HepG2 (cell line): ENCODE data around the gene NEU1. TPM values are rescaled to one million over a fixed set of nuclear protein-coding genes. Genes with fewer than 3 reads are reported as not detected.

ENCODE experiments used
- FLYWCH1 ChIP-seq: sonication (generic); formaldehyde crosslinking; IDR thresholded peaks from 2 replicates; pipeline ENCODE4 v1.8.1; 2023; ENCODE audit warnings: mild to moderate bottlenecking, missing genetic modification reagents
- FOXA3 ChIP-seq: IDR thresholded peaks from 2 replicates; pipeline ENCODE4 v1.6.1; 2016; ENCODE audit warnings: missing genetic modification reagents, missing compliant biosample characterization
- GATAD2A ChIP-seq: IDR thresholded peaks from 2 replicates; pipeline ENCODE4 v1.6.1; 2016
- IRX3 ChIP-seq: sonication (generic); formaldehyde crosslinking; IDR thresholded peaks from 2 replicates; pipeline ENCODE4 v1.8.1; 2023; ENCODE audit warnings: mild to moderate bottlenecking, low read depth, missing genetic modification reagents, borderline replicate concordance
- NCOA5 ChIP-seq: sonication (generic); formaldehyde crosslinking; IDR thresholded peaks from 2 replicates; pipeline ENCODE4 v1.4.0; 2020; ENCODE audit warnings: missing genetic modification reagents
- NKX3-1 ChIP-seq: sonication (generic); formaldehyde crosslinking; IDR thresholded peaks from 2 replicates; pipeline ENCODE4 v1.5.0; 2020; ENCODE audit warnings: missing genetic modification reagents
- REST ChIP-seq, 2 experiments: IDR thresholded peaks; 2 replicates each; pipeline ENCODE4 v1.6.1; 2011 to 2012; ENCODE audit warnings: low read length in 2 of 2, borderline replicate concordance in 1 of 2, low read depth in 1 of 2, mild to moderate bottlenecking in 1 of 2, moderate library complexity in 1 of 2
- RFX5 ChIP-seq: IDR thresholded peaks from 2 replicates; pipeline ENCODE4 v1.6.1; 2011; ENCODE audit warnings: low read depth, low read length, improper control_type of control experiment
- RXRA ChIP-seq: sonication (generic); formaldehyde crosslinking; IDR thresholded peaks from 2 replicates; pipeline ENCODE4 v1.5.1; 2020; ENCODE audit warnings: missing genetic modification reagents
- SMC3 ChIP-seq: IDR thresholded peaks from 2 replicates; pipeline ENCODE4 v1.6.1; 2011; ENCODE audit warnings: low read length, improper control_type of control experiment
- SMYD3 ChIP-seq: sonication (generic); formaldehyde crosslinking; IDR thresholded peaks from 2 replicates; pipeline ENCODE4 v1.8.1; 2023; ENCODE audit warnings: mild to moderate bottlenecking, missing genetic modification reagents
- TCF12 ChIP-seq, 2 experiments: fragments of 450-650 bp in 1 of 2; sonication (generic) in 1 of 2; formaldehyde crosslinking in 1 of 2; IDR thresholded peaks; 2 replicates each; pipeline versions ENCODE4 v1.6.1 to v1.8.0; 2017 to 2022; ENCODE audit warnings: antibody characterized with exemption in 1 of 2, mild to moderate bottlenecking in 1 of 2, missing genetic modification reagents in 1 of 2, moderate library complexity in 1 of 2
- ZFP37 ChIP-seq: sonication (generic); formaldehyde crosslinking; IDR thresholded peaks from 2 replicates; pipeline ENCODE4 v1.4.0; 2020; ENCODE audit warnings: missing genetic modification reagents, borderline replicate concordance
- ZFYVE20 ChIP-seq: sonication (generic); formaldehyde crosslinking; IDR thresholded peaks from 2 replicates; pipeline ENCODE4 v1.8.0; 2023; ENCODE audit warnings: low read depth, mild to moderate bottlenecking, moderate library complexity, missing genetic modification reagents, borderline replicate concordance
- ZNF441 ChIP-seq: sonication (generic); formaldehyde crosslinking; IDR thresholded peaks from 2 replicates; pipeline ENCODE4 v1.7.0; 2021; ENCODE audit warnings: missing genetic modification reagents, borderline replicate concordance
- ZNF598 ChIP-seq: sonication (generic); formaldehyde crosslinking; IDR thresholded peaks from 2 replicates; pipeline ENCODE4 v1.5.1; 2020; ENCODE audit warnings: mild to moderate bottlenecking, missing genetic modification reagents, borderline replicate concordance
- ZNF746 ChIP-seq: sonication (generic); formaldehyde crosslinking; IDR thresholded peaks from 2 replicates; pipeline ENCODE4 v1.8.0; 2022; ENCODE audit warnings: mild to moderate bottlenecking, missing genetic modification reagents
- ZNF883 ChIP-seq: sonication (generic); formaldehyde crosslinking; IDR thresholded peaks from 2 replicates; pipeline ENCODE4 v1.5.1; 2020; ENCODE audit warnings: mild to moderate bottlenecking, missing genetic modification reagents; ENCODE audit errors: not compliant biosample characterization
- ZSCAN31 ChIP-seq: sonication (generic); formaldehyde crosslinking; IDR thresholded peaks from 2 replicates; pipeline ENCODE4 v1.5.0; 2020; ENCODE audit warnings: low read depth, mild to moderate bottlenecking, missing genetic modification reagents
- polyA plus RNA-seq, 8 experiments: library from polyadenylated mRNA; depleted of rRNA in 3 of 8; stranded (reverse) in 7 of 8; unstranded in 1 of 8; fragments of >200 nt; fragmentation: Illumina TruSeq in 4 of 8; extraction: Trizol in 4 of 8; gene quantifications; 2 replicates each; pipeline versions ENCODE4 v1.2.1 to v1.2.3, GENCODE V29; 2011 to 2016; ENCODE audit warnings: low read depth in 4 of 8, missing spikeins in 1 of 8, mixed read lengths in 1 of 8; ENCODE audit not compliant: insufficient read depth in 1 of 8
- total RNA-seq, 5 experiments: library from RNA; depleted of rRNA; stranded (reverse); fragments of >200 nt; fragmentation: Illumina TruSeq; extraction: Trizol; gene quantifications; 2 replicates each; pipeline ENCODE4 v1.2.3, GENCODE V29; 2016; ENCODE audit warnings: low read depth in 1 of 5
- TF ChIP-seq, protein P1 (sequence below): sonication (generic); formaldehyde crosslinking; IDR thresholded peaks from 2 replicates; pipeline ENCODE4 v1.4.0; 2020; ENCODE audit warnings: missing genetic modification reagents
- TF ChIP-seq, protein P2 (sequence below): sonication (generic); formaldehyde crosslinking; IDR thresholded peaks from 2 replicates; pipeline ENCODE4 v1.4.0; 2020; ENCODE audit warnings: missing genetic modification reagents

NEU1 gene
- total and polyA plus RNA-seq, 2 of the 13 experiments (the other 11 are each of a cell fraction or from before 2014, with no cell fraction given): 215 to 297 TPM

DNA sequence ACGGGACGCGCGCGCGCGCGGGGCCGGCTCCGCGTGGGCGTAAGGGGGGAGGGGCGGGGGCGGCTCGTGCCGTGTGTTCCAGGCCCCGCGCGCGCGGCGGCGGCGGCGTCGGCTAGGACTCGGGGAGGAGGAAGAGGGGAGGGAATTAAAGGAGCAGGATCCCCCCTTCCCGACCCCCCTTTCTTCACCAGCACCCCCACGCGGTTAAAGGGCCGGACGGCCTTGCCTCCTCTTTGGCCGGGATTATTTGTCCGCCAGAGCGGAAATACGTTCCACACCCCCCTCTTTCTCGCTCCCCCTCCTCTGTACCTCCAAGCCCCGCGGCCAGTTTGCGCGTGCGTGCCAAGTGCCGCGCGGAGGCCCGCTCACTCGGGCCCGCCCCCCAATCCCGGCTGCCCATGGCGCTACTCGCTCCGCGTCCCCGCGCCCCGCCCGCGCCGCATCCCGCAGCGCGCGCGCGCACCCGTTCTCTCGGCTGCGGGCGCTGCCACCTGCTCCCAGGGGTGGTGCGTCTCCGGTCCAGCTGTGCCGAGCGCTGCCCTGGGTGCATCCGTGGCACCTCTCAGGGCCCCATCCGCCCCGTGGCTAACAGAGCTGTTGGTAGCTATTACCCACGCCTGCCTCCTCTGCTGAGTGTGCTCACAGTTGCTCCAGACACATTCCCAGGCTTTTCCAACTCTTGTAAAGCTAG is 39.5 kb upstream of the NEU1 start, which contains the start of gene ZBTB12 (continued):
- no peak for TF ChIP-seq ZNF598 (CRISPR knock-in tag)
- no peak for TF ChIP-seq FLYWCH1 (CRISPR knock-in tag)
- TF ChIP-seq ZSCAN31 (CRISPR knock-in tag): no peak; the same call in 1 of the 2 replicates
- TF ChIP-seq NCOA5 (CRISPR knock-in tag): no peak
- peak; percentile 86; the same call in 1 of the 2 replicates for TF ChIP-seq ZNF746 (CRISPR knock-in tag)
- TF ChIP-seq ZFYVE20 (CRISPR knock-in tag): no peak
- TF ChIP-seq, protein P1, sequence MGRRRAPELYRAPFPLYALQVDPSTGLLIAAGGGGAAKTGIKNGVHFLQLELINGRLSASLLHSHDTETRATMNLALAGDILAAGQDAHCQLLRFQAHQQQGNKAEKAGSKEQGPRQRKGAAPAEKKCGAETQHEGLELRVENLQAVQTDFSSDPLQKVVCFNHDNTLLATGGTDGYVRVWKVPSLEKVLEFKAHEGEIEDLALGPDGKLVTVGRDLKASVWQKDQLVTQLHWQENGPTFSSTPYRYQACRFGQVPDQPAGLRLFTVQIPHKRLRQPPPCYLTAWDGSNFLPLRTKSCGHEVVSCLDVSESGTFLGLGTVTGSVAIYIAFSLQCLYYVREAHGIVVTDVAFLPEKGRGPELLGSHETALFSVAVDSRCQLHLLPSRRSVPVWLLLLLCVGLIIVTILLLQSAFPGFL (CRISPR knock-in tag): peak; percentile 76; the same call in 1 of the 2 replicates
- TF ChIP-seq, protein P2, sequence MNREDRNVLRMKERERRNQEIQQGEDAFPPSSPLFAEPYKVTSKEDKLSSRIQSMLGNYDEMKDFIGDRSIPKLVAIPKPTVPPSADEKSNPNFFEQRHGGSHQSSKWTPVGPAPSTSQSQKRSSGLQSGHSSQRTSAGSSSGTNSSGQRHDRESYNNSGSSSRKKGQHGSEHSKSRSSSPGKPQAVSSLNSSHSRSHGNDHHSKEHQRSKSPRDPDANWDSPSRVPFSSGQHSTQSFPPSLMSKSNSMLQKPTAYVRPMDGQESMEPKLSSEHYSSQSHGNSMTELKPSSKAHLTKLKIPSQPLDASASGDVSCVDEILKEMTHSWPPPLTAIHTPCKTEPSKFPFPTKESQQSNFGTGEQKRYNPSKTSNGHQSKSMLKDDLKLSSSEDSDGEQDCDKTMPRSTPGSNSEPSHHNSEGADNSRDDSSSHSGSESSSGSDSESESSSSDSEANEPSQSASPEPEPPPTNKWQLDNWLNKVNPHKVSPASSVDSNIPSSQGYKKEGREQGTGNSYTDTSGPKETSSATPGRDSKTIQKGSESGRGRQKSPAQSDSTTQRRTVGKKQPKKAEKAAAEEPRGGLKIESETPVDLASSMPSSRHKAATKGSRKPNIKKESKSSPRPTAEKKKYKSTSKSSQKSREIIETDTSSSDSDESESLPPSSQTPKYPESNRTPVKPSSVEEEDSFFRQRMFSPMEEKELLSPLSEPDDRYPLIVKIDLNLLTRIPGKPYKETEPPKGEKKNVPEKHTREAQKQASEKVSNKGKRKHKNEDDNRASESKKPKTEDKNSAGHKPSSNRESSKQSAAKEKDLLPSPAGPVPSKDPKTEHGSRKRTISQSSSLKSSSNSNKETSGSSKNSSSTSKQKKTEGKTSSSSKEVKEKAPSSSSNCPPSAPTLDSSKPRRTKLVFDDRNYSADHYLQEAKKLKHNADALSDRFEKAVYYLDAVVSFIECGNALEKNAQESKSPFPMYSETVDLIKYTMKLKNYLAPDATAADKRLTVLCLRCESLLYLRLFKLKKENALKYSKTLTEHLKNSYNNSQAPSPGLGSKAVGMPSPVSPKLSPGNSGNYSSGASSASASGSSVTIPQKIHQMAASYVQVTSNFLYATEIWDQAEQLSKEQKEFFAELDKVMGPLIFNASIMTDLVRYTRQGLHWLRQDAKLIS (CRISPR knock-in tag): no peak
- TF ChIP-seq SMYD3 (CRISPR knock-in tag): no peak
- no peak for TF ChIP-seq FOXA3 (CRISPR knock-in tag)
- no peak for TF ChIP-seq TCF12 (IDR thresholded peaks at IDR 0.05)
- TF ChIP-seq TCF12 (CRISPR knock-in tag; IDR thresholded peaks at IDR 0.05): no peak
- TF ChIP-seq NKX3-1 (CRISPR knock-in tag): no peak
- TF ChIP-seq ZNF441 (CRISPR knock-in tag): peak; percentile 33; the same call in 1 of the 2 replicates
- TF ChIP-seq RFX5: no peak
- no peak for TF ChIP-seq IRX3 (CRISPR knock-in tag)
- TF ChIP-seq GATAD2A (CRISPR knock-in tag): no peak; the same call in 1 of the 2 replicates
- TF ChIP-seq ZNF883: no peak
- TF ChIP-seq ZFP37: no peak
- TF ChIP-seq RXRA (CRISPR knock-in tag): peak; percentile 24; the same call in 1 of the 2 replicates
- TF ChIP-seq REST (IDR thresholded peaks at IDR 0.05; ENCODE audit: borderline replicate concordance in 1 of 2, low read depth in 1 of 2, low read length in 2 of 2): peak in 1 of 2 experiments; percentile 29; a peak in 1 of 4 replicates
- peak; percentile 14; the same call in 1 of the 2 replicates for TF ChIP-seq SMC3
